ENCODE results near the gene EXPH5.
"Not testable (repeated sequence)": the region's sequence is repeated elsewhere in the genome, so short reads cannot be mapped to it uniquely, and the experiment has no call there.

Gene EXPH5

GRCh38 chr11:108593214-108593922 is at the start of gene EXPH5:
Gene EXPH5 (minus strand): TSS chr11:108593768. CDS start chr11:108593536, 232 bp downstream.
- TF ChIP-seq EZH2phosphoT487 (IDR thresholded peaks at IDR 0.05; ENCODE audit: low read length): no peak
- TF ChIP-seq CTCF (IDR thresholded peaks at IDR 0.05; ENCODE audit: low read length): no peak
- no peak for TF ChIP-seq EZH2 (optimal IDR thresholded peaks at IDR 0.05; ENCODE audit: low read depth, low read length)
- Histone ChIP-seq H3K27ac (ENCODE audit: low read length) (peak within 1 kb of the TSS; percentile 81), H3K9me2 (replicated peaks; ENCODE audit: insufficient read depth, low read length) (no peaks in the 10 kb centered on the region), H3K9me3 (replicated peaks; ENCODE audit: insufficient read depth, low read length) (no peaks in the 10 kb centered on the region), H3F3A (ENCODE audit: insufficient read depth, low read length) (peaks cover 3% of the 10 kb centered on the region; the same call in 1 of the 2 replicates), H2AFZ (ENCODE audit: low read length) (peak within 1 kb of the TSS; percentile 89), H3K4me2 (ENCODE audit: low read depth, low read length) (peak within 1 kb of the TSS; percentile 78), H3K4me1 (ENCODE audit: low read length) (peaks cover 10% of the 10 kb centered on the region), H3K79me2 (ENCODE audit: low read length) (peaks cover 28% of the 10 kb centered on the region), H3K27me3 (replicated peaks; ENCODE audit: insufficient read depth, low read length) (no peaks in the 10 kb centered on the region), H3K9ac (ENCODE audit: low read length) (peak within 1 kb of the TSS; percentile 80), H4K20me1 (ENCODE audit: insufficient read depth, low read length) (no peaks in the 10 kb centered on the region), H3K36me3 (replicated peaks; ENCODE audit: insufficient read depth, low read length) (no peaks in the 10 kb centered on the region), H3K4me3 (ENCODE audit: low read length) (peak within 1 kb of the TSS; percentile 84)
- peak; percentile 99 for DNase-seq

- H3K27me3 ChIP-seq (replicated peaks; ENCODE audit: insufficient read depth, low read length); H3K4me2 ChIP-seq (ENCODE audit: low read depth, low read length); H4K20me1 ChIP-seq (ENCODE audit: insufficient read depth, low read length); H2AFZ ChIP-seq (ENCODE audit: low read length); DNase-seq; H3K9me2 ChIP-seq (replicated peaks; ENCODE audit: insufficient read depth, low read length); H3K79me2 ChIP-seq (ENCODE audit: low read length); H3K4me3 ChIP-seq (ENCODE audit: low read length); H3K27ac ChIP-seq (ENCODE audit: low read length); H3F3A ChIP-seq (ENCODE audit: insufficient read depth, low read length); H3K4me1 ChIP-seq (ENCODE audit: low read length); H3K36me3 ChIP-seq (replicated peaks; ENCODE audit: insufficient read depth, low read length); H3K9ac ChIP-seq (ENCODE audit: low read length); H3K9me3 ChIP-seq (replicated peaks; ENCODE audit: insufficient read depth, low read length): not testable (repeated sequence)
These were observed 48.2 kb upstream of the EXPH5 start for GRCh38 chr11:108641752-108642151.

- Histone ChIP-seq H3K4me1 (ENCODE audit: low read length) (no peaks in the 10 kb centered on the region), H3K27me3 (replicated peaks; ENCODE audit: insufficient read depth, low read length) (no peaks in the 10 kb centered on the region), H3K27ac (ENCODE audit: low read length) (no peak overlapping the region), H3K4me2 (ENCODE audit: low read depth, low read length) (no peak overlapping the region), H3K9ac (ENCODE audit: low read length) (no peak overlapping the region), H4K20me1 (ENCODE audit: insufficient read depth, low read length) (no peaks in the 10 kb centered on the region), H3K9me3 (replicated peaks; ENCODE audit: insufficient read depth, low read length) (no peaks in the 10 kb centered on the region), H3K4me3 (ENCODE audit: low read length) (no peak overlapping the region), H2AFZ (ENCODE audit: low read length) (no peak overlapping the region), H3F3A (ENCODE audit: insufficient read depth, low read length) (no peaks in the 10 kb centered on the region), H3K36me3 (replicated peaks; ENCODE audit: insufficient read depth, low read length) (no peaks in the 10 kb centered on the region), H3K9me2 (replicated peaks; ENCODE audit: insufficient read depth, low read length) (no peaks in the 10 kb centered on the region), H3K79me2 (ENCODE audit: low read length) (no peaks in the 10 kb centered on the region)
- DNase-seq: no peak
- TF ChIP-seq EZH2phosphoT487 (IDR thresholded peaks at IDR 0.05; ENCODE audit: low read length) (no peak), EZH2 (optimal IDR thresholded peaks at IDR 0.05; ENCODE audit: low read depth, low read length) (no peak), CTCF (IDR thresholded peaks at IDR 0.05; ENCODE audit: low read length) (no peak)
These were observed 45.6 kb upstream of the EXPH5 start for GRCh38 chr11:108639146-108639545.

- TF ChIP-seq EZH2phosphoT487 (IDR thresholded peaks at IDR 0.05; ENCODE audit: low read length) (no peak), EZH2 (optimal IDR thresholded peaks at IDR 0.05; ENCODE audit: low read depth, low read length) (no peak), CTCF (IDR thresholded peaks at IDR 0.05; ENCODE audit: low read length) (no peak)
- Histone ChIP-seq H3F3A (ENCODE audit: insufficient read depth, low read length) (no peaks in the 10 kb centered on the region), H3K9ac (ENCODE audit: low read length) (no peak overlapping the region), H3K4me3 (ENCODE audit: low read length) (no peak overlapping the region), H4K20me1 (ENCODE audit: insufficient read depth, low read length) (no peaks in the 10 kb centered on the region), H3K4me1 (ENCODE audit: low read length) (no peaks in the 10 kb centered on the region), H3K79me2 (ENCODE audit: low read length) (no peaks in the 10 kb centered on the region), H3K9me3 (replicated peaks; ENCODE audit: insufficient read depth, low read length) (no peaks in the 10 kb centered on the region), H3K27me3 (replicated peaks; ENCODE audit: insufficient read depth, low read length) (no peaks in the 10 kb centered on the region), H3K27ac (ENCODE audit: low read length) (no peak overlapping the region), H3K4me2 (ENCODE audit: low read depth, low read length) (no peak overlapping the region), H3K36me3 (replicated peaks; ENCODE audit: insufficient read depth, low read length) (no peaks in the 10 kb centered on the region), H3K9me2 (replicated peaks; ENCODE audit: insufficient read depth, low read length) (no peaks in the 10 kb centered on the region), H2AFZ (ENCODE audit: low read length) (no peak overlapping the region)
- no peak for DNase-seq
These were observed 42.7 kb upstream of the EXPH5 start for GRCh38 chr11:108636222-108636621.
